ENCODE data around the gene MEGF6. TPM values are rescaled to one million over a fixed set of nuclear protein-coding genes. Genes with fewer than 3 reads are reported as not detected.
A peak's percentile ranks its signal among the peaks of the same experiment; 100 is the strongest.

MEGF6 gene
- total and polyA plus RNA-seq, 8 donors = 40.6 to 108 (median 51.5) TPM

GRCh38 chr1:3535732-3536131 is 75.6 kb downstream of the MEGF6 start:
- no peaks in the 10 kb centered on the region for H3K27me3 ChIP-seq
- H3K4me3 ChIP-seq = no peak overlapping the region
- no peak for TF ChIP-seq CTCF (IDR thresholded peaks at IDR 0.05)
- H3K4me1 ChIP-seq = peaks cover 0 to 21% of the 10 kb centered on the region in 2 donors
- ATAC-seq (no peak), DNase-seq (no peak)
- no peaks in the 10 kb centered on the region for H3K9me3 ChIP-seq
- no peak overlapping the region for H3K27ac ChIP-seq
- intact Hi-C loops (cut with DNase I) = no loop called here
- H3K36me3 ChIP-seq = no peaks in the 10 kb centered on the region

- no peak for TF ChIP-seq CTCF (IDR thresholded peaks at IDR 0.05)
- intact Hi-C loops (cut with DNase I) = no loop called here
- Histone ChIP-seq H3K27ac (no peak overlapping the region), H3K27me3 (no peaks in the 10 kb centered on the region), H3K4me3 (no peak overlapping the region), H3K36me3 (no peaks in the 10 kb centered on the region), H3K4me1 (peaks cover 4 to 24% of the 10 kb centered on the region in 2 donors), H3K9me3 (no peaks in the 10 kb centered on the region)
- DNase-seq (no peak), ATAC-seq (no peak)
Measured at GRCh38 chr1:3534803-3535637, 76.3 kb downstream of the MEGF6 start.

- Histone ChIP-seq H3K36me3 (no peaks in the 10 kb centered on the region), H3K27me3 (no peaks in the 10 kb centered on the region), H3K27ac (no peak overlapping the region), H3K4me3 (no peak overlapping the region), H3K4me1 (peaks cover 6 to 23% of the 10 kb centered on the region in 2 donors), H3K9me3 (no peaks in the 10 kb centered on the region)
- no peak for TF ChIP-seq CTCF (IDR thresholded peaks at IDR 0.05)
- intact Hi-C loops (cut with DNase I) = no loop called here
- no peak for ATAC-seq
- DNase-seq = no peak
Measured at GRCh38 chr1:3533067-3534048, 78.0 kb downstream of the MEGF6 start.

GRCh38 chr1:3531928-3532327 is 79.4 kb downstream of the MEGF6 start:
- H3K9me3 ChIP-seq = no peaks in the 10 kb centered on the region
- peak overlapping the region in 1 of 2 donors; percentile 71 for H3K4me3 ChIP-seq
- no peaks in the 10 kb centered on the region for H3K27me3 ChIP-seq
- peaks cover 6 to 21% of the 10 kb centered on the region in 2 donors for H3K4me1 ChIP-seq
- DNase-seq (no peak), ATAC-seq (peak; percentile 7)
- intact Hi-C loops (cut with DNase I) = no loop called here
- peak overlapping the region in 1 of 2 donors; percentile 15 for H3K27ac ChIP-seq
- no peak for TF ChIP-seq CTCF (IDR thresholded peaks at IDR 0.05)
- no peaks in the 10 kb centered on the region for H3K36me3 ChIP-seq

Data from left lung (tissue), 10 donors.